OCI-LY3 (cell line): ENCODE measurements around the gene SCARB1.

ENCODE experiments used
- H2AFZ ChIP-seq: fragments of 200-600, 300-600 bp; shearing (Covaris generic); 2 replicates; pipeline ENCODE4 v1.6.0; 2014; ENCODE audit warnings: antibody characterized with exemption, low read depth, low read length
- H3K27ac ChIP-seq: fragments of 200-600, 300-600 bp; sonication (generic); 2 replicates; pipeline ENCODE4 v1.5.1; 2014; ENCODE audit warnings: mild to moderate bottlenecking, low read length, moderate library complexity, mixed read lengths
- H3K27me3 ChIP-seq: fragments of 200-600, 300-600 bp; sonication (generic); 2 replicates; pipeline ENCODE4 v1.6.1; 2014; ENCODE audit warnings: low read depth, low read length, mixed read lengths
- H3K36me3 ChIP-seq: fragments of 200-600, 300-600 bp; sonication (generic); replicated peaks from 2 replicates; pipeline ENCODE3; 2014; ENCODE audit warnings: low read depth, low read length, mixed read lengths
- H3K4me1 ChIP-seq: fragments of 300-600, 200-600 bp; sonication (generic); 2 replicates; pipeline ENCODE4 v1.6.1; 2014; ENCODE audit warnings: low read length, mixed read lengths
- H3K4me2 ChIP-seq: fragments of 200-600, 300-600 bp; sonication (generic); 2 replicates; pipeline ENCODE4 v1.6.1; 2014; ENCODE audit warnings: low read length, mixed read lengths
- H3K4me3 ChIP-seq: fragments of 300-600, 200-600 bp; sonication (generic); 2 replicates; pipeline ENCODE4 v1.5.1; 2014; ENCODE audit warnings: antibody characterized with exemption, mild to moderate bottlenecking, low read length, moderate library complexity
- H3K79me2 ChIP-seq: fragments of 300-600, 200-600 bp; shearing (Covaris generic); 2 replicates; pipeline ENCODE4 v1.6.1; 2014; ENCODE audit warnings: mild to moderate bottlenecking, low read length, mixed read lengths
- H3K9ac ChIP-seq: fragments of 300-600, 200-600 bp; shearing (Covaris generic); 2 replicates; pipeline ENCODE4 v1.6.0; 2014; ENCODE audit warnings: mild to moderate bottlenecking, low read length, moderate library complexity
- H3K9me3 ChIP-seq: fragments of 200-600, 300-600 bp; shearing (Covaris generic); 2 replicates; pipeline ENCODE4 v1.6.1; 2014; ENCODE audit warnings: low read length, mixed read lengths; ENCODE audit not compliant: insufficient read depth
- H4K20me1 ChIP-seq: fragments of 200-600, 300-600 bp; sonication (generic); 2 replicates; pipeline ENCODE4 v1.6.1; 2016; ENCODE audit warnings: low read length, mixed read lengths; ENCODE audit not compliant: insufficient read depth
- EZH2phosphoT487 ChIP-seq: fragments of 200-600 bp; shearing (Covaris generic); IDR thresholded peaks from 2 replicates; pipeline ENCODE4 v1.6.1; 2018; ENCODE audit warnings: antibody characterized with exemption, mixed run types, low read depth
- TF ChIP-seq, protein P1 (sequence below): fragments of 200-600, 300-600 bp; sonication (generic); IDR thresholded peaks from 2 replicates; pipeline ENCODE4 v1.5.1; 2014; ENCODE audit warnings: antibody characterized with exemption, low read length, low read depth

The SCARB1 gene

DNA sequence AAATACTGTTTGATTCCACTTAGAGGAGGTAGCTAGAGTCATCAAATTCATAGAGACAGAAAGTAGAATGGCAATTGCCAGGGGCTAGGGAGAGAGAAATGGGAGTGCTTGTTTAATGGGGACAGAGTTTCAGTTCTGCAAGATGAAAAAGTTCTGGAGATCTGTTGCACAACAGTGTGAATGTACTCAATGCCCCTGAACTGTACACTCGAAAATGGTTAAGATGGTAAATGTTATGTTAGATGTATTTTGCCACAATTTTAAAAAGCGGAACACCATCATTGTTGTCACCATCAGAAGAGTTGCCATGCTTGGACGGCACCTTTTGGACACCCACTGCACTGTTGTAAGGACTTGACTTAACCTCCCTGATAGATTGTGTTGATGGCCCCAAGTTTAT is 106.9 kb downstream of the SCARB1 start:
- H3K27me3 ChIP-seq = peaks cover 32% of the 10 kb centered on the region
- H3K9me3 ChIP-seq = 0 out of 2 replicates have a peak, but pooled peaks cover 4% of the 10 kb centered on the region
- H3K4me1 ChIP-seq = no peaks in the 10 kb centered on the region
- H3K9ac ChIP-seq = no peak overlapping the region
- H2AFZ ChIP-seq = no peak overlapping the region
- H3K4me2 ChIP-seq = no peak overlapping the region
- no peaks in the 10 kb centered on the region for H3K79me2 ChIP-seq
- H3K27ac ChIP-seq = no peak overlapping the region
- no peaks in the 10 kb centered on the region for H3K36me3 ChIP-seq
- TF ChIP-seq EZH2phosphoT487 = no peak
- no peaks in the 10 kb centered on the region for H4K20me1 ChIP-seq
- H3K4me3 ChIP-seq = no peak overlapping the region

DNA sequence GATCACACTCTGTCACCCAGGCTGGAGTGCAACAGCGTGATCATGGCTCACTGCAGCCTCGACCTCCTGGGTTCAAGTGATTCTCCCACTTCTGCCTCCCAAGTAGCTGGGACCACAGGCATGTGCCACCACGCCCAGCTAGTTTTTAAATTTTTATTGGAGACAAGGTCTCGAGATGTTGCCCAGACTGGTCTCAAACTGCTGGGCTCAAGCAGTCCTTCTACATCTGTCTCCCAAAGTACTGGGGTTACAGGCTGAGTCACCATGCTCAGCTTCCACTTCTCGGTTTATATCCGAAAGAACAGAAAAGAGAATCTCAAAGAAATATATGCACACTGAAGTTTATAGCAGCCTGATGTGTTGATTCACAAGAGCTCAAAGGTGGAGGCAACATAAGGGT is 107.5 kb downstream of the SCARB1 start:
- Histone ChIP-seq H3K36me3 (no peaks in the 10 kb centered on the region), H3K27ac (no peak overlapping the region), H2AFZ (no peak overlapping the region), H3K9me3 (0 out of 2 replicates have a peak, but pooled peaks cover 4% of the 10 kb centered on the region), H3K4me3 (no peak overlapping the region), H3K4me1 (no peaks in the 10 kb centered on the region), H3K9ac (no peak overlapping the region), H4K20me1 (no peaks in the 10 kb centered on the region), H3K4me2 (no peak overlapping the region), H3K79me2 (no peaks in the 10 kb centered on the region), H3K27me3 (peaks cover 34% of the 10 kb centered on the region)
- no peak for TF ChIP-seq EZH2phosphoT487
- TF ChIP-seq, protein P1, sequence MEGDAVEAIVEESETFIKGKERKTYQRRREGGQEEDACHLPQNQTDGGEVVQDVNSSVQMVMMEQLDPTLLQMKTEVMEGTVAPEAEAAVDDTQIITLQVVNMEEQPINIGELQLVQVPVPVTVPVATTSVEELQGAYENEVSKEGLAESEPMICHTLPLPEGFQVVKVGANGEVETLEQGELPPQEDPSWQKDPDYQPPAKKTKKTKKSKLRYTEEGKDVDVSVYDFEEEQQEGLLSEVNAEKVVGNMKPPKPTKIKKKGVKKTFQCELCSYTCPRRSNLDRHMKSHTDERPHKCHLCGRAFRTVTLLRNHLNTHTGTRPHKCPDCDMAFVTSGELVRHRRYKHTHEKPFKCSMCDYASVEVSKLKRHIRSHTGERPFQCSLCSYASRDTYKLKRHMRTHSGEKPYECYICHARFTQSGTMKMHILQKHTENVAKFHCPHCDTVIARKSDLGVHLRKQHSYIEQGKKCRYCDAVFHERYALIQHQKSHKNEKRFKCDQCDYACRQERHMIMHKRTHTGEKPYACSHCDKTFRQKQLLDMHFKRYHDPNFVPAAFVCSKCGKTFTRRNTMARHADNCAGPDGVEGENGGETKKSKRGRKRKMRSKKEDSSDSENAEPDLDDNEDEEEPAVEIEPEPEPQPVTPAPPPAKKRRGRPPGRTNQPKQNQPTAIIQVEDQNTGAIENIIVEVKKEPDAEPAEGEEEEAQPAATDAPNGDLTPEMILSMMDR = no peak

DNA sequence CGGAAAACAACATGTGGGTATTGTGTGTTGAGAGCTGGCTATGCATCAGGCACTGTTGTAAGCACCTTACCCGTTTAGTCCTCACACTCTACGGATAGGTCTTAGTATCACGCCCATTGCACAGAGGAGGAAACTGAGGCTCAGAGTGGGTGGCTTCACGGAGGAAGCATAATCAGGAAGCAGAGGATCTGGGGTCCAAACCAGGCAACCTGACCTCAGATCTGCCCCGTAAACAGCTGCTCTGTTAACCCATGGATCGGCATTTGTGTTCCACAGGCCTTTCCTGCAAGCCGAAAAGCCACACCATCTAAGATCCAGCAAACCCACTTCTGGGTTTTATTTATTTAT is 107.9 kb downstream of the SCARB1 start:
- Histone ChIP-seq H3K9me3 (0 out of 2 replicates have a peak, but pooled peaks cover 4% of the 10 kb centered on the region), H3K79me2 (no peaks in the 10 kb centered on the region), H3K4me1 (no peaks in the 10 kb centered on the region), H2AFZ (no peak overlapping the region), H3K9ac (no peak overlapping the region), H4K20me1 (no peaks in the 10 kb centered on the region), H3K36me3 (no peaks in the 10 kb centered on the region), H3K27ac (no peak overlapping the region), H3K27me3 (peaks cover 37% of the 10 kb centered on the region), H3K4me2 (no peak overlapping the region), H3K4me3 (no peak overlapping the region)
- TF ChIP-seq EZH2phosphoT487 = no peak
- TF ChIP-seq, protein P1 = no peak

DNA sequence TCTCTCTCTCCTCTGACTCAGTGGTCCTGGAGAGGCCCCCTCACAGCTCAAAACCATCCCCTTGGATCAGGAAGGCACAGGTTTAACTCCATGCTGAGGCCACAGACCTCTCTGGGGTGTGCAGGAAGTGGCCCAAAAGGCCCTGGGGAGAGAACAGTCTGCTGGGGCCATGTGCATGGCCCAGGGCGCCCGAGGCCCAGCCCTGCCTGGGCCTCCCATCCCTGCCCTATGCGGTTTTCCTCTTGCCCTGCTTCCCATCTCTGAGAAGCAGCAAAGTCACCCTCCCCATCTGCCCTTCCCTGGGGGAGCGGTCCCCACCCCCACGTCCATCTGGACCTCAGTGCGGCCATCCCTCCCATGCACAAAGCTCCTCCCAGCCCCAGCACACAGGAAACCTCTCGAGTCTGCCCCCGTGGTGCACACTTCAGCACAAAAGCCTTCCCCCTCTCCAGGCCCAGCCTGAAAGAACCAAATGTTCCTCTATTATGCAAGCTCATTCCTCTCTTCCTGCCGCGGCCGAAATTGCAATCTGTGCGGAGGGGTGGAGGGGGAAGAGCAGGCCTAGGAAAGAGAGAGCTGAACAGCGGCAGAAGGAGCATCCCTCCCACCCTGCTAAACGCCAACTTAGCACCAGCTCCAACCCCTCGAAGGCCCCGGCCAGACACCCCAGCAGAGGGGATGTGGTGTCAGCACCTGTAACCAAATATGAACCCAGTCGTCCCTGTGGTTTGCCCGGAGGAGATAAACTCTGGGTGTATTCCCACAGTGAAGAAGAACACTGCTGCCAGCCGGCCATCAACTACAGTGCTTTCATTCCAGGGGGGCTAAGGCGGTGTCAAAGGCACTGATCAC is 108.5 kb downstream of the SCARB1 start:
- Histone ChIP-seq H3K9ac (no peak overlapping the region), H4K20me1 (no peaks in the 10 kb centered on the region)

More for the DNA sequence above, 108.5 kb downstream of the SCARB1 start:
- Histone ChIP-seq H3K4me1 (no peaks in the 10 kb centered on the region), H3K27me3 (peaks cover 42% of the 10 kb centered on the region), H3K9me3 (0 out of 2 replicates have a peak, but pooled peaks cover 4% of the 10 kb centered on the region), H3K4me3 (no peak overlapping the region), H3K36me3 (no peaks in the 10 kb centered on the region), H3K27ac (no peak overlapping the region), H3K79me2 (no peaks in the 10 kb centered on the region), H3K4me2 (no peak overlapping the region), H2AFZ (no peak overlapping the region)
- TF ChIP-seq EZH2phosphoT487 = no peak
- TF ChIP-seq, protein P1 = no peak
